Measurements from ENCODE around the gene TCEANC2.
"Not testable (repeated sequence)": the region's sequence is repeated elsewhere in the genome, so short reads cannot be mapped to it uniquely, and the experiment has no call there.

The TCEANC2 gene

DNA sequence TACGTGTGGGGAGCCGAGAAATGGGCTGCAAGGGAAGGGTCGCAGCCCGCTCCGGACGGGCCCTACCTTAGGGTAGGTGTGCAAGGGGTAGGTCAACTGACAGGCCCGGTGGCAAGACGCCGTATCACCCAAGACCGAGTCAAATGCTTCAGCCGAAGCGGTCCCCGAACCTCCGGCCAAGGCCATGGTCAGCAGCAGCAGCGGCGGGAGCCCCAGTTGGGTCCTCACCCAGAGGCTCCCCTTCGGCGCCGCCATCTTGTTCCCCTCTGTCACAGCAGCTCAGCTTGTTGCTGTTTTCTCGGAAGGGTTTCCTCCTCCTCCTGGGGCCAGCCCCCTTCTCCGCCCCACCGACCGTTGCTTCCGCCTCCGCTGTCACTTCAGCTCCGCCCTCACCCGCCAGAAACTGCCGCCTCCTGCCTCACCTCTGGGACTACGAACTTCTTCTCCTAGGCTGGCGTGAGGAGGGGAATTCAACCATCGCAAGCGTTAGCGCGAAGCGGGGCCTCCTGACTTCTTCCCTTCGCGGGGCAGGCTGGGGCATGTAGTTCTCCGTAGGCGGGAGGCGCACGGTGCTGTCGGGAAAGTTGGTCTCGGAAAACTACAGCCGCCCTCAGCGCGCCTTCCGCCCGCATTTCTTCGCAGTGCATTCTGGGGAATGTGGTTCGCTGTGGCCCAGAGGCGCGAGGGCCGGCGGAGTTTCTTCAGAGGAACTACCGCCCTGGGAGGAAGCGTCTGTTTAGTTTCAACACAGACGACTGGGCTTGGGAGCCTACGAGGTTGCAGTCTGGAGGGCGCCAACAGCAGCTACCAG lies at the start of gene TCEANC2, which contains the start of gene TMEM59:
TCEANC2 (plus strand) TSS at position 675 of the 811 bp plus-strand sequence. CDS start 815 bp downstream, outside the sequence.
TMEM59 (minus strand) TSS at position 271 of the 811 bp plus-strand sequence; CDS start at position 255, 16 bp downstream.
- Histone ChIP-seq H3K4me3 (ENCODE audit: low read depth, low read length) (peak within 1 kb of the TSS; percentile 91), H3K27ac (ENCODE audit: low read depth, low read length) (peak within 1 kb of the TSS; percentile 90), H3K36me3 (ENCODE audit: control insufficient read depth, insufficient read depth, low read length) (no peaks in the 10 kb centered on the region), H3K4me1 (ENCODE audit: control insufficient read depth, insufficient read depth, low read length) (peaks cover 13% of the 10 kb centered on the region), H3K9me3 (ENCODE audit: control insufficient read depth, insufficient read depth, low read length) (no peaks in the 10 kb centered on the region), H3K9ac (ENCODE audit: low read depth, low read length) (peak within 1 kb of the TSS; percentile 71), H3K27me3 (ENCODE audit: control insufficient read depth, insufficient read depth, low read length) (no peaks in the 10 kb centered on the region)

DNA sequence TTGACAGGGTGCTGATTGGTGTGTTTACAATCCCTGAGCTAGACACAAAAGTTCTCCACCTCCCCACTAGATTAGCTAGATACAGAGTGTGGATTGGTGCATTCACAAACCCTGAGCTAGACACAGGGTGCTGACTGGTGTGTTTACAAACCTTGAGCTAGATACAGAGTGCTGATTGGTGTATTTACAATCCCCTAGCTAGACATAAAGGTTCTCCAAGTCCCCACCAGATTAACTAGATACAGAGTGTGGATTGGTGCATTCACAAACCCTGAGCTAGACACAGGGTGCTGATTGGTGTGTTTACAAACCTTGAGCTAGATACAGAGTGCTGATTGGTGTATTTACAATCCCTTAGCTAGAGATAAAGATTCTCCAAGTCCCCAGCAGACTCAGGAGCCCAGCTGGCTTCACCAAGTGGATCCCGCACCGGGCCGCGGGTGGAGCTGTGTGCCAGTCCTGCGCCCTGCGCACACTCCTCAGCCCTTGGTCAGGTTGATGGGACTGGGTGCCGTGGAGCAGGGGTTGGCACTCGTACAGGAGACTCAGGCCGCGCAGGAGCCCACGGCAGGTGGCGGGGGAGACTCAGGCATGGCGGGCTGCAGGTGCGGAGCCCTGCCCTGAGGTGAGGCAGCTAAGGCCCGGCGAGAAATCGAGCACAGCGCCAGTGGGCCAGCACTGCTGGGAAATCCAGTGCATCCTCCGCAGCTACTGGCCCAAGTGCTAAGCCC lies 49.5 kb upstream of the TCEANC2 start:
- H3K36me3 ChIP-seq (ENCODE audit: control insufficient read depth, insufficient read depth, low read length); H3K27me3 ChIP-seq (ENCODE audit: control insufficient read depth, insufficient read depth, low read length); H3K9ac ChIP-seq (ENCODE audit: low read depth, low read length): not testable (repeated sequence)

DNA sequence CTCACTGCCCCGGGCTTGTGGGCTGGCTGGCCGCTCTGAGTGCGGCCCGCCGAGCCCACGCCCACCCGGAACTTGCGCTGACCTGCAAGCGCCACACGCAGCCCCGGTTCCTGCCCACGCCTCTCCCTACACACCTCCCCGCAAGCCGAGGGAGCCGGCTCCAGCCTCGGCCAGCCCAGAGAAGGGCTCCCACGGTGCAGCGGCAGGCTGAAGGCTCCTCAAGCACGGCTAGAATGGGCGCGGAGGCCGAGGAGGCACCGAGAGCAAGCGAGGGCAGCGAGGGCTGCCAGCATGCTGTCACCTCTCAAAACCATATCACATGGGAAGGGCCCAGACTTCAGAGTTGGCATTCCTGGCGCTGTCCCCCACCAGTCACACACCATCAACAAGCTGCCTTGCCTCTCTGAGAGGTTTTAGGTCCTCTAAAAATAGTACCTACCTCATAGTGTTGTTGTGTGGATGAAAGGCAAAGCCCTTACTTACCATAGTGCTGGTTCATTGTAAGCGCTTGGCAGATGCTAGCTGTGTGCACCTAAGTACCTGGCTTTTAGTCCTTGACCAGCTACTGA lies 48.8 kb upstream of the TCEANC2 start:
- H3K27me3 ChIP-seq (ENCODE audit: control insufficient read depth, insufficient read depth, low read length): no peaks in the 10 kb centered on the region
- no peak overlapping the region for H3K9ac ChIP-seq (ENCODE audit: low read depth, low read length)
- no peaks in the 10 kb centered on the region for H3K4me1 ChIP-seq (ENCODE audit: control insufficient read depth, insufficient read depth, low read length)
- no peak overlapping the region for H3K27ac ChIP-seq (ENCODE audit: low read depth, low read length)
- H3K9me3 ChIP-seq (ENCODE audit: control insufficient read depth, insufficient read depth, low read length): no peaks in the 10 kb centered on the region
- no peaks in the 10 kb centered on the region for H3K36me3 ChIP-seq (ENCODE audit: control insufficient read depth, insufficient read depth, low read length)
- H3K4me3 ChIP-seq (ENCODE audit: low read depth, low read length): no peak overlapping the region

More for the DNA sequence above, 49.5 kb upstream of the TCEANC2 start:
- not testable (repeated sequence) for H3K27ac ChIP-seq (ENCODE audit: low read depth, low read length); H3K4me3 ChIP-seq (ENCODE audit: low read depth, low read length); H3K4me1 ChIP-seq (ENCODE audit: control insufficient read depth, insufficient read depth, low read length); H3K9me3 ChIP-seq (ENCODE audit: control insufficient read depth, insufficient read depth, low read length)

DNA sequence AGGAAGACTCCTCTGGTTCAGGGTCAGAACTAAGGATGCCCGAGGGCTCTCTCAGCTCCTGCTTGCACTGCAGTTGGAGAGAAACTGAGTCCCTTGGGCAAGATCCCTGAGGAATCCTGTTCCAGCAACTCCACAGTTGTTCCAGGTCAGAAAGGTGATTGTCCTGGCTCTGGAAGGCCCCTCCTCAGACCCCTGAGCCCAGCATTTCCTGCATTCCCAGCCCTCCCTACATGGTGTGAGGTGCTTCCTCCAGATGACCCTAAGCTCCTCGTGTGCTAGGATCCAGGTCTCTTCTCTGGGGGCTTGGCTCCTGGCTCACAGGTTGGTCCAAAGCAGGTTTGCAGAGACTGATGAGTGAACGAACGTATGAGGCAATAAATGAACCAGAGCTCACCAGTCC lies 46.9 kb upstream of the TCEANC2 start:
- no peak overlapping the region for H3K9ac ChIP-seq (ENCODE audit: low read depth, low read length)
- no peaks in the 10 kb centered on the region for H3K27me3 ChIP-seq (ENCODE audit: control insufficient read depth, insufficient read depth, low read length)
- H3K4me1 ChIP-seq (ENCODE audit: control insufficient read depth, insufficient read depth, low read length): no peaks in the 10 kb centered on the region
- no peak overlapping the region for H3K27ac ChIP-seq (ENCODE audit: low read depth, low read length)
- no peaks in the 10 kb centered on the region for H3K36me3 ChIP-seq (ENCODE audit: control insufficient read depth, insufficient read depth, low read length)
- H3K9me3 ChIP-seq (ENCODE audit: control insufficient read depth, insufficient read depth, low read length): no peaks in the 10 kb centered on the region
- no peak overlapping the region for H3K4me3 ChIP-seq (ENCODE audit: low read depth, low read length)

DNA sequence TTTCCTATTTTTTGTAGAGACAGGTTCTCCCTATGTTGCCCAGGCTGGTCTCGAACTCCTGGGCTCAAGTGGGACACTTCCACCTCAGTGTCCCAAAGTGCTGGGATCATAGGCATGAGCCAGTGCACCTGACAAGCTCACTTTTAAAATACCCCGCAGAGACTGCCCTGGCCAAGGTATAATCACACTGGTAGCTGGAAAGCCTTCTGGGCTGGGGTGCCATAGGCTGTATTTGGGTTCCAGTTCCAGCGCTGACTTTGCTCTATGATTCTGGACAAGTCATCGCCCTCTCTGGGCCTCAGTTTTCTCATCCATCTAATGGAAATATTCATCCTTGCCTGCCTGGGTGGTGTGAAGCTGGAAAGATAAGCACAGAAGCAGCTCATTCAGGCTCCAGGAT lies 45.8 kb upstream of the TCEANC2 start:
- Histone ChIP-seq H3K9me3 (ENCODE audit: control insufficient read depth, insufficient read depth, low read length) (no peaks in the 10 kb centered on the region), H3K4me3 (ENCODE audit: low read depth, low read length) (no peak overlapping the region), H3K27me3 (ENCODE audit: control insufficient read depth, insufficient read depth, low read length) (no peaks in the 10 kb centered on the region), H3K27ac (ENCODE audit: low read depth, low read length) (no peak overlapping the region), H3K4me1 (ENCODE audit: control insufficient read depth, insufficient read depth, low read length) (no peaks in the 10 kb centered on the region), H3K36me3 (ENCODE audit: control insufficient read depth, insufficient read depth, low read length) (no peaks in the 10 kb centered on the region), H3K9ac (ENCODE audit: low read depth, low read length) (no peak overlapping the region)

DNA sequence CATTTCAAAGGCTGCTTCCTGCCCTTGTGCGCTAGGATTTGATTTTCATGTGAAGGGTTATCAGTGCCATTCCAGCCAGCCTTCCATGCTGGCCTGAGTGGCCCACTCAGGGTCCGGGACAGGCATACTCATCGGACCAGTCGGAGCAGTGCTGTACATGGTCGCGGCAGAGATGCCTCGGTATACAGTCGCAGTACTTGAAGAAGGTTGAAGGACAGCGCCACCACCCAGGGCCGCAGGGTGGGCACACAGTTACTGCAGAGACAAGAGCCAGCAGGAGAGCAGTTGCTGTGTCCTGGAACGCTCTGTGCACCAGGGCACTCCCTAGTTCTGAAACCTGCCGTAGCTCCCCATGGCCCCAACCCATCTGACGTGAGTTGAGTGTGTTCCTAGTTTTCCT lies 44.5 kb upstream of the TCEANC2 start:
- Histone ChIP-seq H3K27me3 (ENCODE audit: control insufficient read depth, insufficient read depth, low read length) (no peaks in the 10 kb centered on the region), H3K4me3 (ENCODE audit: low read depth, low read length) (no peak overlapping the region), H3K9me3 (ENCODE audit: control insufficient read depth, insufficient read depth, low read length) (no peaks in the 10 kb centered on the region), H3K9ac (ENCODE audit: low read depth, low read length) (no peak overlapping the region), H3K4me1 (ENCODE audit: control insufficient read depth, insufficient read depth, low read length) (no peaks in the 10 kb centered on the region), H3K36me3 (ENCODE audit: control insufficient read depth, insufficient read depth, low read length) (no peaks in the 10 kb centered on the region), H3K27ac (ENCODE audit: low read depth, low read length) (no peak overlapping the region)

DNA sequence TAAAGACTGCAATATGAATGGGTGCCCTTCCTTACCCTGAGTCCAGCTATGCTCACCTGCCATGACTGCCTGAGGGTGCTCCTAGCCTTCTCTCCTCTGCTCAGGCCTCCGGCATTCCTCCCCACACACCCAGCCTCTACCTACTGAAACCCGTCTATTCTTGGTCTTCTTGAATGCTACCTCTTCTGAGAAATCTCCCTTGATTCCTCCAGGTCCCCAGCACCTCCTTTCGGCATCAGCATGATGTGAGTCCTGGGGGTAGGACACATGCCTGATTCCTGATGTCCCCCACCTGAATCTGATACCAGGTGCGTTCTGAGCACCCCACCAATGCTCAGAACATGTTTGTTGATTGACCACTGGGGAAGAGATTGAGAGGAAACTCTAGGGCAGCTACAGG lies 44.0 kb upstream of the TCEANC2 start:
- Histone ChIP-seq H3K4me3 (ENCODE audit: low read depth, low read length) (no peak overlapping the region), H3K27ac (ENCODE audit: low read depth, low read length) (no peak overlapping the region), H3K9me3 (ENCODE audit: control insufficient read depth, insufficient read depth, low read length) (no peaks in the 10 kb centered on the region), H3K9ac (ENCODE audit: low read depth, low read length) (no peak overlapping the region), H3K27me3 (ENCODE audit: control insufficient read depth, insufficient read depth, low read length) (no peaks in the 10 kb centered on the region), H3K4me1 (ENCODE audit: control insufficient read depth, insufficient read depth, low read length) (no peaks in the 10 kb centered on the region), H3K36me3 (ENCODE audit: control insufficient read depth, insufficient read depth, low read length) (no peaks in the 10 kb centered on the region)

DNA sequence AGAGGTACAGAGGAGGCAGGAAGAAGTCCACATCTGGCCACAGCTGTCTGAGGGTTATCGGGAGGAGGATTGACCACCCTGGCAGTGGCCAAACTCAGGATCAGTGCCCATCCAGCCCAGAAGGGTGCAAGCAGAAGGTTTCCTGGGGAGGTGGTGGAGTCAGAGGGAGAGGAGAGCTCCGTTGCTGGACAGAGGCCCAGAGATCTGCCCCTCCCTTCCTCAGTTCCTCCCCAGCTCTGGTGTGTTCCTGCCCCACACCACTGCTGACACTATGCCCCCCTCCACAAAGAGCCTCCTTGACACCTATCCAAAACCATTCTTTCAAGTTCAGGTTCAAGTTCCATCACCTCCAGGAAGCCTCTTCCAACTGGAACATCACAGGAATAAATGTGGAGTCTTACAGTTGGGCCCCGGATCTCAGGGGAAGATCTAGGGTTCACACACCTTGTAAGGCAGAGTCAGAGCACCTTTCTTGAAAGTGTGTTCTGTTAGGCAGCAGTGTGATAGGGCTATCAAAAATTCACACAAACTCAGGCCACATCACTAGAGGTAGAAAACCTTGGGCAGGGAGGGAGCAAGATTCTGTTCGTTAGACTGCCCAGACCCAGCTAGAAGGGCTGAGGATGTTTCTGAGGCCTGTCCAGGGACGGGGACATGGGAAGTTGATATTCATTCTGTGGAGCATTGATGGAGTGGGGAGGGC lies 42.8 kb upstream of the TCEANC2 start:
- Histone ChIP-seq H3K36me3 (ENCODE audit: control insufficient read depth, insufficient read depth, low read length) (no peaks in the 10 kb centered on the region), H3K9ac (ENCODE audit: low read depth, low read length) (no peak overlapping the region), H3K9me3 (ENCODE audit: control insufficient read depth, insufficient read depth, low read length) (no peaks in the 10 kb centered on the region), H3K4me3 (ENCODE audit: low read depth, low read length) (no peak overlapping the region), H3K27ac (ENCODE audit: low read depth, low read length) (no peak overlapping the region), H3K27me3 (ENCODE audit: control insufficient read depth, insufficient read depth, low read length) (no peaks in the 10 kb centered on the region), H3K4me1 (ENCODE audit: control insufficient read depth, insufficient read depth, low read length) (no peaks in the 10 kb centered on the region)

DNA sequence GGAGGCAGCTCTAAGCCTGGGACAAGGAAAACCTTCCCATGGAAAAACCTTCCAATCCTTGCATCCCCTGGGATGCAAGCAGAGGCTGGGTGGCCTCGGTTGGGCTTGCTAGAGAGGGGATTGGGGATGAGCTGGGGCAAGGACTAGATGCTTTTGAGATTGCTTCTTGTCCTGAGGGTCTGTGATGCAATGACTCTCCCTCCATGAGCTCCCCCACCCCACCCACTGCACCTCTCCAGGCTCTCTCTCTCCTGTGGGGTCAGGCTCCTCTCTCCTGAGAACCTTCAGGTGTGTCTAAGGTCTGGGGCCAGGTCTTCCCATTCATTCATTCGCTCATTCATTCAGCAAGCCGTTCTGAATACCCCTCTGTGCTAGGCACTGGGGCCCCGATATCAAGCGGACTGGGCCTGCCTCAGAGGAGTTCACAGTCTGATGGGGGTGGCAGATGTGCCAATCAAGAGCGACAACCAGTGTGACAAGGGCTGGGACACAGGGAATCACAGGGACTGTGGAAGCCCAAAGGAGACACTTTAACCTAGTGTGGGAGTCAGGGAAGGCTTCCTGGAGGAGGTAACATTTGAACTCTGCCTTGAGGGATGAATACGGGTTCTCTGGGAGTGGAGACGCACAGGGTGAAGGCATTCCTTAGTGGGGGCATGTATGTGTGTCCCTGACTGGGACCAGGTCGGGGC lies 41.9 kb upstream of the TCEANC2 start:
- H3K4me3 ChIP-seq (ENCODE audit: low read depth, low read length): no peak overlapping the region
- no peaks in the 10 kb centered on the region for H3K36me3 ChIP-seq (ENCODE audit: control insufficient read depth, insufficient read depth, low read length)
- no peaks in the 10 kb centered on the region for H3K9me3 ChIP-seq (ENCODE audit: control insufficient read depth, insufficient read depth, low read length)
- H3K9ac ChIP-seq (ENCODE audit: low read depth, low read length): no peak overlapping the region
- H3K4me1 ChIP-seq (ENCODE audit: control insufficient read depth, insufficient read depth, low read length): no peaks in the 10 kb centered on the region
- H3K27ac ChIP-seq (ENCODE audit: low read depth, low read length): no peak overlapping the region
- no peaks in the 10 kb centered on the region for H3K27me3 ChIP-seq (ENCODE audit: control insufficient read depth, insufficient read depth, low read length)

DNA sequence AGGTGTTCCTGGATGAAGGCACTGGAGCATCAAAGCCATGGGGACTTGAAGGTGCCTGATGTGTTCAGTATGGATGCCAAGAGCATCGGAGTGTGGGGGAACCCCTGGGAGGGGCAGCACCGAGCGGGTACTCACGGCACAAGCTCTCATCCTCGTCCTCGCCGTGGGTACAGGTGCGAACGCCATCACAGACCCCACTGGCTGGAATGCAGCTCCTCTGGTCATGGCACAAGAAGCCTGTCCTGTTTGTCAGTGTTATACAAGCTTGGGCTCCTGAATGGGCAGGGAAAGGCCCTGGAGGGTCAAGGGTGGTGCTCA lies 41.4 kb upstream of the TCEANC2 start:
- no peak overlapping the region for H3K4me3 ChIP-seq (ENCODE audit: low read depth, low read length)
- no peaks in the 10 kb centered on the region for H3K27me3 ChIP-seq (ENCODE audit: control insufficient read depth, insufficient read depth, low read length)
- no peak overlapping the region for H3K9ac ChIP-seq (ENCODE audit: low read depth, low read length)
- no peaks in the 10 kb centered on the region for H3K36me3 ChIP-seq (ENCODE audit: control insufficient read depth, insufficient read depth, low read length)
- H3K27ac ChIP-seq (ENCODE audit: low read depth, low read length): no peak overlapping the region
- H3K9me3 ChIP-seq (ENCODE audit: control insufficient read depth, insufficient read depth, low read length): no peaks in the 10 kb centered on the region
- H3K4me1 ChIP-seq (ENCODE audit: control insufficient read depth, insufficient read depth, low read length): no peaks in the 10 kb centered on the region

Data from HUES48 (cell line).